ENCODE data around the gene DGCR8.

The DGCR8 gene

GRCh38 chr22:20125201-20126174 is 45.4 kb downstream of the DGCR8 start:
- no peak for DNase-seq
- intact Hi-C loops (cut with DNase I; ENCODE audit: low total_unique reads), result no loop called here
- H3K27ac ChIP-seq, result no peak overlapping the region
- H3K9me3 ChIP-seq, result no peaks in the 10 kb centered on the region
- H3K36me3 ChIP-seq, result peaks cover 25 to 66% (median 45%) of the 10 kb centered on the region in 3 donors
- H3K27me3 ChIP-seq, result no peaks in the 10 kb centered on the region
- no peak overlapping the region for H3K4me3 ChIP-seq
- peaks cover 0 to 29% (median 8%) of the 10 kb centered on the region in 4 donors for H3K4me1 ChIP-seq
- TF ChIP-seq CTCF (IDR thresholded peaks at IDR 0.05), result no peak

- H3K27ac ChIP-seq, result no peak overlapping the region
- intact Hi-C loops (cut with DNase I; ENCODE audit: low total_unique reads), result no loop called here
- H3K27me3 ChIP-seq, result no peaks in the 10 kb centered on the region
- TF ChIP-seq CTCF (IDR thresholded peaks at IDR 0.05), result no peak
- no peak overlapping the region for H3K4me3 ChIP-seq
- H3K4me1 ChIP-seq, result peaks cover 0 to 28% (median 10%) of the 10 kb centered on the region in 4 donors
- H3K36me3 ChIP-seq, result peaks cover 23 to 57% (median 42%) of the 10 kb centered on the region in 3 donors
- DNase-seq, result no peak
- no peaks in the 10 kb centered on the region for H3K9me3 ChIP-seq
Observed at GRCh38 chr22:20126284-20127029, 46.4 kb downstream of the DGCR8 start.

- Histone ChIP-seq H3K27ac (no peak overlapping the region), H3K36me3 (peaks cover 19 to 47% (median 33%) of the 10 kb centered on the region in 3 donors), H3K9me3 (no peaks in the 10 kb centered on the region), H3K27me3 (no peaks in the 10 kb centered on the region), H3K4me1 (peaks cover 0 to 25% (median 11%) of the 10 kb centered on the region in 4 donors), H3K4me3 (no peak overlapping the region)
- DNase-seq, result no peak
- intact Hi-C loops (cut with DNase I; ENCODE audit: low total_unique reads), result no loop called here
- no peak for TF ChIP-seq CTCF (IDR thresholded peaks at IDR 0.05)
Observed at GRCh38 chr22:20127318-20127868, 47.4 kb downstream of the DGCR8 start.

- DNase-seq, result no peak
- Histone ChIP-seq H3K4me3 (no peak overlapping the region), H3K27me3 (no peaks in the 10 kb centered on the region), H3K4me1 (peaks cover 0 to 31% (median 18%) of the 10 kb centered on the region in 4 donors), H3K36me3 (peaks cover 19 to 46% (median 31%) of the 10 kb centered on the region in 3 donors), H3K9me3 (no peaks in the 10 kb centered on the region), H3K27ac (no peak overlapping the region)
- intact Hi-C loops (cut with DNase I; ENCODE audit: low total_unique reads), result no loop called here
- no peak for TF ChIP-seq CTCF (IDR thresholded peaks at IDR 0.05)
Observed at GRCh38 chr22:20127869-20128618, 48.0 kb downstream of the DGCR8 start.

- Histone ChIP-seq H3K4me1 (peaks cover 0 to 36% (median 22%) of the 10 kb centered on the region in 4 donors), H3K9me3 (no peaks in the 10 kb centered on the region), H3K4me3 (no peak overlapping the region), H3K27ac (no peak overlapping the region), H3K36me3 (peaks cover 19 to 43% (median 28%) of the 10 kb centered on the region in 3 donors), H3K27me3 (no peaks in the 10 kb centered on the region)
- intact Hi-C loops (cut with DNase I; ENCODE audit: low total_unique reads), result no loop called here
- no peak for TF ChIP-seq CTCF (IDR thresholded peaks at IDR 0.05)
- DNase-seq, result no peak
Observed at GRCh38 chr22:20128619-20128901, 48.5 kb downstream of the DGCR8 start.

Measured in tibial artery (tissue), 4 donors.